Activated T-cell treated with anti-CD3 and anti-CD28 coated beads for 4 hours (primary cell): ENCODE measurements around the gene DSCAM.
"Not testable (repeated sequence)": the region's sequence is repeated elsewhere in the genome, so short reads cannot be mapped to it uniquely, and the experiment has no call there.

Source experiments
- DNase-seq: peaks from one replicate; pipeline ENCODE4 v3.0.0-alpha.2; 2020

Gene DSCAM

DNA sequence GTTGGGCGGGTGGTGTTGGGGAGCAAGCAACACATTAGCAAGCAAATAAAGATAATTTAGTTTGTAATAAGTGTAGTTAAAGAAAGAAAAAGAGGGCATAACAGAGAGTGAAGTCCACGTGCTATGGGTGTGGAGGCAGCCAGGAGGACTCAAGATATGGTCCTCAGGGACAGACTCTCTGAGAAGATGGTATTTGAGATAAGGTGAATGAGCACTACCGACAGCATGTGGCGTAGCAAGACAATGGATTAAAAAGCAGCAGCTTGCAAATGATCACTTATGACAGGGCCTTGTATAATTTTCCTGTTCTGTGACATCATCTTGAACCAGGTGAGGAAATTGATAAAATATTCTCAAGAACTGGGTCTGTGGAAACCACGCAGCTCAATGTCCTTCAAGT is 491.9 kb downstream of the DSCAM start:
- no peak for DNase-seq

GRCh38 chr21:40351006-40351405 is 496.0 kb downstream of the DSCAM start:
- DNase-seq, result no peak

DNA sequence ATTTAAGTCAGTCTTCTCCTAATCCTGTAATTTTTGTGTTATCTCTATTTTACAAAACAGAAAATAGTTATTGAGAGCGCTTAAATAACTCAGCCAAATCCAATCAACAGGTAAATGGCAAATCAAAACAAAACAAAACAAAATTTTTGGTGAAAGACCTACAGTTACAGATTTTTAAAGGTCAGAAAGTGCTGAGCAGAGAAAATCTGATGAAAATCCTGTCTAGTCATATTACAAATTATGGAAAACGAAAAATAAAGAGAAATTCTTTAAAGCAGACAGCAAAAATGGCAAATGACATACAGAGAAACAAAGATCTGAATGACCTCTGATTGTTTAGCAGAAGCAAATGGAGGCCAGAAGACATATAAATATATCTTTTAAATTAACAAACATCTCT is 497.4 kb downstream of the DSCAM start:
- no peak for DNase-seq

DNA sequence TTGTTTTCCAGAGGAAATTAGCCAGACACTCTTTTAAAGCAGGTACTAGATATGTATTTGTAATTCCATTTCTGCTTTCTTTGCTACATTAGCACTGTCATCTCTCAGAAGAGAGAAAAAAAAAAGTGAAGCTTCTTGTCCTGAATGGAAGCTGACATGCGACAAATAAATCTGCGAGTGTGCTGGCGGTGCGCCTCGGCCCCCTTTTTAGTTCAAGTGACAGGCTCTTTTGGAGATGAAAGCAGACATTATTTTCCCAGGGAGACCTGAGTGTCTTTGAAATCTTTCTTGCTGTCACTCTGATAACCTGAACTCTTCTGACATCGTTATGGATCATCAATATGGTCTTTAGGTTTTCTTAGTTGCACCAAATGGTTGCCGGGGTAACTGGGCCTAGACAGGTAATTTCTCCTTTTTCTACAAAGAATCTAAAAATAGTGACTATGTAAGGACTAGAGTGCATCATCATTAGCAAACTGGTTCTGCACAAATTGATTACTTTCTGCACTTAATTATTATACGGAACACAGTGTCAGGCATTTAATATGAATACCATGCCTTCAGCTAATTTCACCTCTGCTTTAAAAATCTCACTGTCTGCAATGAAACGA is 501.1 kb downstream of the DSCAM start:
- no peak for DNase-seq

DNA sequence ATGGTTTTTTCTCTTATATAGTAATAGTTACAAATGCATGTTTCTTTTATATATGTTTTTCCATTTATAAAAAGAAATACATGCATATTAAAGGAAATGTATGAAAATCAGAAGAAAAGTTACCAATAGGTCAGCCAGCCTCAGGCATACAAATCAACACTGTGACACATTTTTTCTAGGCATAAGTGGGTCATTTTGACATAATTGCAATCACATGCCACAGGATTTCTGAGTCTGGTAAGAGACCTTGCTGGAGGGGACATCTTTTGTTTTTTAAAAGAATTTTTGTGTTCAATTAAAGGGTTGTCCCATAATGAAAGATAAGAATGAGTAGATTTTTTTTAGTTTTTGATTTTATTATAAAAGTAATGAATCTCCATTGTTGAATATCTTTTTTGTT is 506.6 kb downstream of the DSCAM start:
- DNase-seq, result no peak

GRCh38 chr21:40339050-40339449 is 507.9 kb downstream of the DSCAM start:
- no peak for DNase-seq

- DNase-seq, result no peak
Measured at GRCh38 chr21:40337981-40338380, 509.0 kb downstream of the DSCAM start.

GRCh38 chr21:40335704-40336103 is 511.3 kb downstream of the DSCAM start:
- no peak for DNase-seq

GRCh38 chr21:40334159-40334558 is 512.8 kb downstream of the DSCAM start:
- no peak for DNase-seq

- DNase-seq, result no peak
Measured at GRCh38 chr21:40333731-40334130, 513.2 kb downstream of the DSCAM start.

DNA sequence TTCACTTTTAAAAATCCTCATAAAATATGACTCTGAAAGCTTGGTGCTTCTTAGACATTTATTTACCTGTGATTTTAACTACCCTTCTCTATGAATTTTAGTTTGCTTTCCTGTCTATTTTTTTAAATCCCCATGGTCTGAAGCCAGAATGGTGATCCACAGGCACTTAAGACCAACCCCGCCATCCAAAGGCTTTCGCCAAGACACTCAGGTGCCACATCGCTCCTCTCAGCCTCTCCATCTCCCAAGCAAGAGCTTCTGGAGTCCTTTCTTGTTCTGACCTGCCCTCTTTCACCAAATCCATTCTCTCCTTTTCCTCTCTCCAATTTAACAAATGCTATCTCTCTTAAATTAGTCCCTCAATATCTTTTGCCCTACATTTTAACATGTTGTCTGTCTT is 515.2 kb downstream of the DSCAM start:
- no peak for DNase-seq

- DNase-seq, result no peak
Measured at GRCh38 chr21:40331172-40331571, 515.8 kb downstream of the DSCAM start.

GRCh38 chr21:40324389-40324788 is 522.6 kb downstream of the DSCAM start:
- no peak for DNase-seq

DNA sequence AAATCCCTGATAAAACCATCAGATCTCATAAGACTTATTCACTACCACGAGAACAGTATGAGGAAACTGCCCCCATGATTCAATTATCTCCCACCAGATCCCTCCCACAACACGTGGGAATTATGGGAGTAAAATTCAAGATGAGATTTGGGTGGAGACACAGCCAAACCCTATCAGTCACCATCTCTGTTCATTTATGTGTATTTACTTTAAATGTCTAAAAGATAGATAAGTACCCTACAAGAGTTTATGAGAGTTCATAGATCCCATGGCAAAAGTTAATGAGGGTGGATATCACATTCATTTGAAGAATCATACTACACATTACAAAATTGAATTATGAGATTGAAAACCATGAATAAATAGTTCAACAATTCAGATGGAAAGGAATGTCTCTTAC is 526.2 kb downstream of the DSCAM start:
- DNase-seq, result not testable (repeated sequence)

DNA sequence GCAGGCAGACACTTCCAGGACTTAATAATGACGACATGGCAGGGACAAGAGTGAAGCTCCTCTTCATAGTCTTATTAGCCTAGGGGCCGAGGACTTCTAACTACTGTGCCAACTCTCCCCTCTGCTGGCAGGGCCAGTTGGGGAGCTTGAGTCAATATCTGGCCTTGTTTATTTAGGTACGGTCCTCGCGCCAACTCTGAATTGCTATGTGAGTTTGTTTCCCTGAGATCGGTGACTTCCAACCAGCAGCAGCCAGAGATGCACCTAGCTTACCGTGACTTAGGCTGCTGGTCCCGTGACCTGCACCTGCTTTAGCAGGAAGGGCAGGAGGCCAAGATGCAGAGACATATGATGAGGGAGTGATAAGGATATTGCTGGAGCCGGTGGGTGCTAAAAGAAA is 528.6 kb downstream of the DSCAM start:
- DNase-seq, result no peak

DNA sequence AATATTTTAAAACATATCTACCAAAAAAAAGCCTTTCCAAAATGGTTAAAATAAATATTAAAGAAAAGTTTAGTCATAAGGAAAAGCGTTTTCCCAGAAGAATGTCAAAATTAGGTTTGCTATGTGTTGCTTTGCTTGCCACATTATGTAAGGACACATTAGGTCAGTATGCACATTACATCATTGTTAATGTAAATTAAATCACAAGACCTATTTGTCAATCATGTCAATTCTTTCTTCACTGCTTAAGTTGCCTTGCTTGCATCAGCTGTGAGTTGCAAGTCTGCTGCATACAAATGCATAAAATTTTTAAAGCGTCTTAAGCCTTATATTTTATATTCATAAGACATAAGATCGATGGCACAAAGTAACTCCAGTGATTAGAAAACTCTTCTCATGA is 530.9 kb downstream of the DSCAM start:
- DNase-seq, result no peak

DNA sequence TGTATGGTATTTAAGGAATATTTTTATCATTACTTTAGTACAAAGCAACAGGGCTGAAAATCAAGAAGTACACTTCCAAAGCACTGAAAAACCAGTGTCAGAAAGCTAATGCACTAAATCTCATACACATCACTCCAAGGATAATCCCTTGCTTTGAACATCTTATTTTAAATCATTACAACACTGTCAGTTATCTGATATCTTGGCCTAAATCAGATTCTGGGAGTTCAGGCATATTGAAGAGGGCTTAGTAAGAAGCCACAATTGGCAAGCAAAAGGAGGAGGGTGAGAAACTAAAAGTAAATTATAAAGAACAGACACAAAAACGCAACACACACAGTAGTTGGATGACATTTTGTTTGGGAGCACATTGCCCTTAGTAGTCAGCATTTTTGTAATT is 531.3 kb downstream of the DSCAM start:
- DNase-seq, result no peak

DNA sequence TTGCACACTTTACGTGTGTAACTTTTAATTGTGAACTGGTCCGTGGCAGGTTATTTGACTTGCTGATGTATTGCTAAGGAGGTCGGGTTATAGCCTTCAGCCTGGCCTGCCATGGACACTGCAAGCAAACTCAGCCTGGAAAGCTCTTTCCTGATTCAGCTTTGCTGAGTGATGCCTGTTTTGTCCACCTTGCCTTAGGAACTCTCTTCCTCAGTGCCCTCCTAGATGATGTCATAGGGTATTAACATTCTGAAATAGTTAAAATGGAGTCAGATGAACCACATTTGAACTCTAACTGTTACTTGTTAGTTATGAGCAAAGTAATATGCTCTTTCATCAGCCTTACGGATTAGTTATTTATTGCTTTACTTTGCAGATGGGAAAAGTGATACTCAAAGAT is 533.7 kb downstream of the DSCAM start:
- DNase-seq, result no peak

DNA sequence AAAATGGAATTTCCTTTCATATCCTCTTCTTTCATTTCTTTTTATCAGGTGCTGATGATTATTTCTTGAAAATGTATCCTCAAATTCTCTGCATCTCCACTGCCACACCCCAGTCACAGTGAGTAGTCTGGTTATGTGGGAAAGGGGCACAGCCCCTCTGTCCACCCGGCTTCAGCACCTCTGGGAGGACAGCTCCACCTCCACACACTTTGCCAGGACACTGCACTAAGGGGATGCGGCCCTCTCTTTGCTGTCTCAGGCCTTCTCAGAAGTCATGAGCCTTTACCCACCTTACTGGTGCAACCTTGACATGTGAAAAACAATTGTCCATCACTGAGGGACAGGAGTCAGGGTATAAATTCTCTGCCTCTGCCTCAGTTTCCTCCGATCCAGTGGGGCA is 546.7 kb downstream of the DSCAM start:
- no peak for DNase-seq

DNA sequence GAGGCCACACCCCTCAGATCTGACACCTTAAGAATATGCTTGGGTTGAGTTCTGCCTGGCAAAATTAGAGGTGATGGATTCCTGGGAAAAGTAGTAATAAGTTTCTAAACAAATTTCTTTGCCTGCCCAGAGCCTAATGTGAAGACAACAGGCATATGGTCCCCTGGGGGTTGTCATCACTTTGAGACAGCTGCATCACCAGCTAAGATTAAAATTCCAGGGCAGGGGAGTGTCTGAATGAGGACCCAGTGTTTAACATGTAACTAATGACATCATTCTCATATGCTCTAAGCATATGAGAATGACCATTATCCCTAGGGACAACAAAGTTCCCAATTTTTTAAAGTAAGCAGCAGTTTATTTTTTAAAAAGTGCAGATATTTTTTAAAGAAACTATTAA is 547.5 kb downstream of the DSCAM start:
- DNase-seq, result no peak

DNA sequence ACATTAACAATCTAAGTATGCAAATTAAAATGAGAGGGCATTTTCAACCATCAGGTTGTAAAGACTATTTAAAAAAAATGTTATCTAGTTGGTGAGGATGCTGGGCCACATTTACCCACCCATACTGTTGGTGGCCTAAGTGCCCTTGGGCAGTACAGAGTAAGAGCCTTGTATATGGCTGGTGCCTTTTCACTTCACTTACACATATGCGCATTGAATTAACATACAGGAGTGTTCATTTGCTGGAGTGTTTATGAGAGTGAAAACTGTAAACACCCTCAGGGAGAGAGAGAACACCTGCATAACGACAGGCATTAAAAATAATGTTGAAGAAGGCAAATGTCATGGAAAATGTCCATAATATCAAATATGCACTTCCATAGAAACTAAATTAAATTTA is 552.6 kb downstream of the DSCAM start:
- no peak for DNase-seq

DNA sequence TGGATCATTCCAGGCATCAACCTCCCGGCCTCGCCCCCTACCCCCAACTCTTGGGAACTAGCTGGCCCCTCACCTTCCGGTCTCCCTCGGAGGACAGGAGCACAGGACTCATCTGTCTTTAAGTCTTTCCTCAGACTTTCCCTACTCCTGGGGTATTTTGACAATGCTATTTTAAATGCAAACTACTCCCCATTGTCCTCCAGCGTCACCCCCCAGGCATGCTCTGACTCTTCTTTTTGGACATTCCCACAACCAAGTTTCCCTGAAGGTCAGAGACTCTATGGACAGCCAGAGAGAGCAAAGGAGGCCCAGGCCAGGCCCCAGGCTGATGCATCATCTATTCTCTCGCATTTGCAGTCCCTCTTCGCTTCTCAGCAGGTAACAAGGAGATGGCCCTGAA is 555.4 kb downstream of the DSCAM start:
- no peak for DNase-seq

GRCh38 chr21:40284409-40284808 is 562.5 kb downstream of the DSCAM start:
- no peak for DNase-seq

DNA sequence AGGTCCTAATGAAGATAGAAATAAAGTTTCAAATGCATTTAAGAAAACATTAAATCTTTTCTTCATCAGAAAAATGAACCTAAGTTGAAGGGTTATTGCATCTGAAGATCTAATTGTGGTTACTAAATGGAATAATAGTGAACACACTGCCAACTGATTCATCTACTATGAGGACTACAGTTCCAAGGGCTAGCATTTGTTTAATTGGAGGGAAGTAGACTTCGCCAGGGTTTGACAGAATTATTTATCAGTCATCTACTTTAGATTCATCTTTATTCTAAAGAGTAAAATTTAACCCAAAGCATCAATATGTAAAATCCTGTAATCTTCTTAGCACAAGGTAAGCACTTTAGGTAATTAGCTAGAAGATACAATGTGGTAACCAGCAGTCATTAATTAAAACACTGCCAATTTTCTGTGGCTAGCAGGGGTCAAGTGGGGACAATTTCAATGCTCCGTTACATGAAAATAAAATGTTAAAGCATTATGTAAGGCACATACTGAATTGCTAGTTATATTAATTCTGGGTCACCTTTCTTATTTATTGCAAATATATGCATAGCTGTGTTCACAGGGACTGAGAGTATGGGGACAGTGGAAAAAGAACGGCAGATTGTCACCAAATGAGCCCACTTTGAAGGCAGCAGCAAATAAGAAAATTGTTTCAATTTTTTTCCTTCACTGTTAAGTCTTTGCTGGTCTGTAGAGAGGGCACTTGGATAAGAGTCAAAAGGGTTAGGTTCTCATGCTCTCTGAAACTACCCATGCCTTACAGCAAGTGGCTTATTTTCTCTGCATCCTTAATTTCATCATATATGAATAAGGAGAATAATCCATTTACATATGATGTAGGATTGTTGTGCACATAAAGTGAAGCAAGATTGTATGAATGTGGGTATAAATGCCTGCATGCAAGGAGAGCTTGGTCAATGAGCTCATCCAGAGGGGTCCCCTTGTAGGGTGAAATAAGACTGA is 563.8 kb downstream of the DSCAM start:
- DNase-seq, result no peak

DNA sequence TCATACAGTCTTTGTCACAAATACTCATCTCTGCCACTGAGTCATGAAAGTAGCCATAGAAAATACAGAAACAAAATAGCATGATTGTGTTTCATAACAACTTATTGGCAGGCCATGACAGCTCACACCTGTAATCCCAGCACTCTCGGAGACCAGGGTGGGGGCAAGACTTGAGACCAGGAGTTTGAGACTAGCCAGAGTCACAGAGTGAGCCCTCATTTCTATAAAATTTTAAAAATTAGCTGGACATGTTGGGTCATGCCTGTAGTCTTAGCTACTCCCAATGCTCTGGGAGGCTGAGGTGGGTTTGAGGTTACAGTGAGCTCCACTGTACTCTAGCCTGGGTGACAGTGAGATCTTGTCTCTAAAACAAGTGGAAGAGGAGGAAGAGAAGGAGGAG is 568.6 kb downstream of the DSCAM start:
- DNase-seq, result no peak
